B cell (primary cell): ENCODE results near the gene COPB1. TPM values are rescaled to one million over a fixed set of nuclear protein-coding genes. Genes with fewer than 3 reads are reported as not detected.

Source experiments
- ATAC-seq: fragments of 200-7000 bp; cut with Tn5 transposase; one replicate; pipeline ENCODE4 v1.10.0; 2021; ENCODE audit warnings: low read depth, mild to moderate bottlenecking, moderate number of reproducible peaks, moderate library complexity
- CTCF ChIA-PET: fragments of 350-600 bp; sonication (Branson Sonifier 250); formaldehyde crosslinking; loops from one replicate; lab custom pipeline; 2021; ENCODE audit warnings: antibody characterized with exemption, inconsistent platforms; lab: Charles Lee
- POLR2A ChIA-PET: fragments of 350-600 bp; sonication (Branson Sonifier 250); formaldehyde crosslinking; loops from one replicate; lab custom pipeline; 2021; ENCODE audit warnings: antibody characterized with exemption; lab: Charles Lee
- DNase-seq: peaks from one replicate; pipeline ENCODE4 v3.0.0; 2013
- H2AFZ ChIP-seq: 2 replicates; pipeline ENCODE4 v1.6.1; 2012; ENCODE audit warnings: mild to moderate bottlenecking, low read depth, low read length; ENCODE audit not compliant: insufficient read depth, poor library complexity, severe bottlenecking
- H3K27ac ChIP-seq, 2 donors: 1 replicate in 1 of 2; 2 replicates in 1 of 2; pipeline ENCODE4 v1.5.1; 2012 to 2013; ENCODE audit warnings: low read length in 2 of 2, mild to moderate bottlenecking in 2 of 2, moderate library complexity in 1 of 2
- H3K27me3 ChIP-seq, 4 experiments: fragments of 200-600 bp in 1 of 4; sonication (generic) in 1 of 4; replicated peaks in 1 of 4; 1 replicate in 2 of 4; 2 replicates in 2 of 4; pipeline versions ENCODE4 v1.6.1 to v1.7.0; 2013 to 2016; ENCODE audit warnings: low read length in 3 of 4, mild to moderate bottlenecking in 2 of 4, mixed read lengths in 1 of 4, moderate library complexity in 1 of 4; ENCODE audit not compliant: insufficient read depth in 4 of 4, control insufficient read depth in 3 of 4; ENCODE audit errors: control extremely low read depth in 1 of 4
- H3K36me3 ChIP-seq, 2 experiments: replicated peaks in 1 of 2; 1 replicate in 1 of 2; 2 replicates in 1 of 2; pipeline versions ENCODE4 v1.6.1 to v1.7.1; 2013; ENCODE audit warnings: low read length in 1 of 2; ENCODE audit not compliant: insufficient read depth in 2 of 2, control insufficient read depth in 1 of 2; ENCODE audit errors: control extremely low read depth in 1 of 2, extremely low read depth in 1 of 2
- H3K4me1 ChIP-seq, 2 donors: fragments of 200-600 bp in 1 of 2; sonication (generic) in 1 of 2; 1 replicate in 1 of 2; 2 replicates in 1 of 2; pipeline versions ENCODE4 v1.5.1 to v1.6.1; 2013 to 2017; ENCODE audit warnings: low read length in 2 of 2; ENCODE audit not compliant: control insufficient read depth in 2 of 2, insufficient read depth in 2 of 2
- H3K4me2 ChIP-seq: replicated peaks from 2 replicates; pipeline ENCODE3; 2012; ENCODE audit warnings: mild to moderate bottlenecking, low read depth, low read length; ENCODE audit not compliant: poor library complexity, severe bottlenecking
- H3K4me3 ChIP-seq, 5 experiments: fragments of 200-600 bp in 1 of 5; sonication (generic) in 1 of 5; 1 replicate in 3 of 5; 2 replicates in 2 of 5; pipeline versions ENCODE4 v1.5.1 to v1.7.0; 2011 to 2016; ENCODE audit warnings: low read length in 4 of 5, mild to moderate bottlenecking in 4 of 5, low read depth in 2 of 5, control low read depth in 1 of 5, moderate library complexity in 1 of 5; ENCODE audit not compliant: insufficient read depth in 1 of 5; ENCODE audit errors: control extremely low read depth in 1 of 5, extremely low read depth in 1 of 5
- H3K79me2 ChIP-seq: fragments of 200-600 bp; sonication (generic); one replicate; pipeline ENCODE4 v1.6.0; 2016; ENCODE audit warnings: low read length; ENCODE audit not compliant: control insufficient read depth, insufficient read depth
- H3K9ac ChIP-seq: fragments of 200-600 bp; sonication (generic); 2 replicates; pipeline ENCODE4 v1.6.1; 2017; ENCODE audit warnings: mild to moderate bottlenecking, low read length, moderate library complexity
- H3K9me3 ChIP-seq, 3 donors: one replicate each; pipeline versions ENCODE4 v1.6.1 to v1.7.1; 2013; ENCODE audit warnings: low read length in 2 of 3; ENCODE audit not compliant: control insufficient read depth in 2 of 3, insufficient read depth in 1 of 3; ENCODE audit errors: control extremely low read depth in 1 of 3
- H4K20me1 ChIP-seq: 2 replicates; pipeline ENCODE4 v1.6.0; 2012; ENCODE audit warnings: mild to moderate bottlenecking, low read length; ENCODE audit not compliant: insufficient read depth, control insufficient read depth, poor library complexity, severe bottlenecking
- H3K27ac Mint-ChIP-seq: one replicate; pipeline ENCODE4 v1.8.0; 2021; ENCODE audit warnings: mixed read lengths
- H3K27me3 Mint-ChIP-seq: one replicate; pipeline ENCODE4 v1.8.0; 2021; ENCODE audit warnings: mixed read lengths
- H3K4me1 Mint-ChIP-seq: one replicate; pipeline ENCODE4 v1.8.0; 2021; ENCODE audit warnings: mixed read lengths
- H3K4me3 Mint-ChIP-seq: one replicate; pipeline ENCODE4 v1.8.0; 2021; ENCODE audit warnings: mixed read lengths
- H3K9me3 Mint-ChIP-seq: one replicate; pipeline ENCODE4 v1.8.0; 2022; ENCODE audit warnings: mixed read lengths; ENCODE audit not compliant: insufficient read depth
- CTCF ChIP-seq: fragments of 200-600 bp; IDR thresholded peaks from one replicate; pipeline ENCODE4 v1.8.0; 2022; ENCODE audit warnings: antibody characterized with exemption, mild to moderate bottlenecking
- EZH2 ChIP-seq: IDR thresholded peaks from 2 replicates; pipeline ENCODE4 v1.6.1; 2012; ENCODE audit warnings: borderline replicate concordance, low read depth, mild to moderate bottlenecking, moderate library complexity, low read length; ENCODE audit not compliant: insufficient read depth, poor library complexity, severe bottlenecking
- WGBS: methylation state at CpG from one replicate; pipeline ENCODE4 v1.1.5; 2013; ENCODE audit warnings: missing lambda C conversion rate; ENCODE audit not compliant: insufficient coverage; 5-methylcytosine and 5-hydroxymethylcytosine counted together
- intact Hi-C: fragments of 100-400 bp; cut with micrococcal nuclease; formaldehyde crosslinking; loops from one replicate; pipeline ENCODE4 v1.10.0; 2022
- polyA plus RNA-seq: library from polyadenylated mRNA; depleted of rRNA; stranded (reverse); fragments of >200 nt; gene quantifications from 2 replicates; pipeline ENCODE4 v1.2.3, GENCODE V29; 2012
- total RNA-seq, 2 donors: library from RNA; stranded (reverse); fragments of 120-200 nt in 1 of 2; gene quantifications; 1 replicate in 1 of 2; 2 replicates in 1 of 2; pipeline versions ENCODE4 v1.2.3 to v1.2.4, GENCODE V29; 2013 to 2022

The COPB1 gene
- total and polyA plus RNA-seq, 2 donors (not counting 1 experiment from before 2014, with no cell fraction given): 32.0 to 80.2 TPM

- Histone ChIP-seq H3K4me1 (no peaks in the 10 kb centered on the region), H2AFZ (no peak overlapping the region), H3K27me3 (no peaks in the 10 kb centered on the region), H3K4me3 (no peak overlapping the region), H3K36me3 (peaks cover 31 to 92% of the 10 kb centered on the region in 2 experiments), H3K9me3 (no peaks in the 10 kb centered on the region), H3K4me2 (no peak overlapping the region), H4K20me1 (no peaks in the 10 kb centered on the region), H3K79me2 (no peaks in the 10 kb centered on the region), H3K9ac (no peak overlapping the region), H3K27ac (no peak overlapping the region)
- DNase-seq: no peak
- Mint-ChIP-seq H3K27ac (no peak overlapping the region), H3K27me3 (no peaks in the 10 kb centered on the region), H3K4me3 (no peak overlapping the region), H3K4me1 (peaks cover 2% of the 10 kb centered on the region), H3K9me3 (no peaks in the 10 kb centered on the region)
- ChIA-PET POLR2A (no interaction called here), CTCF (interaction anchor here (1.6 to 2.1 kb wide), 2 partner anchors 15 to 171 kb away, joined by 3 to 10 read pairs; no protein-coding TSS in a partner anchor)
- intact Hi-C loops: no loop called here
- no peak for TF ChIP-seq EZH2
- TF ChIP-seq CTCF: no peak
- no CpG with 5 or more reads among the region's 1 CpG for WGBS
- ATAC-seq: no peak
These were observed 28.5 kb downstream of the COPB1 start for GRCh38 chr11:14471127-14471526.

- ATAC-seq (no peak), DNase-seq (no peak)
- ChIA-PET CTCF (interaction anchor here (1.1 to 2.9 kb wide), 4 partner anchors 9 to 163 kb away, joined by 3 to 23 read pairs (median 6); no protein-coding TSS in a partner anchor), POLR2A (no interaction called here)
- H3K9me3 Mint-ChIP-seq: no peaks in the 10 kb centered on the region
- Histone ChIP-seq H3K9ac (no peak overlapping the region), H4K20me1 (no peaks in the 10 kb centered on the region), H3K4me1 (no peaks in the 10 kb centered on the region), H3K4me2 (no peak overlapping the region), H3K27me3 (no peaks in the 10 kb centered on the region), H2AFZ (no peak overlapping the region), H3K9me3 (no peaks in the 10 kb centered on the region), H3K4me3 (no peak overlapping the region), H3K36me3 (peaks cover 20 to 95% of the 10 kb centered on the region in 2 experiments), H3K27ac (no peak overlapping the region), H3K79me2 (no peaks in the 10 kb centered on the region)
- TF ChIP-seq EZH2 (no peak), CTCF (no peak)
- no peaks in the 10 kb centered on the region for H3K27me3 Mint-ChIP-seq
- peaks cover 2% of the 10 kb centered on the region for H3K4me1 Mint-ChIP-seq
- H3K4me3 Mint-ChIP-seq: no peak overlapping the region
- intact Hi-C loops: no loop called here
- WGBS: 100% methylated on average over 1 of the region's 2 CpGs
- H3K27ac Mint-ChIP-seq: no peak overlapping the region
These were observed 36.0 kb downstream of the COPB1 start for GRCh38 chr11:14463623-14464022.
